Suprapubic skin (tissue), 4 donors: ENCODE results near the gene SSTR3.

ENCODE experiments used
- EP300 ChIP-seq: sonication (generic); formaldehyde crosslinking; IDR thresholded peaks from one replicate; pipeline ENCODE4 v1.6.1; 2017; ENCODE audit warnings: antibody characterized with exemption
- POLR2A ChIP-seq, 2 donors: fragments of 450-650 bp; IDR thresholded peaks; one replicate each; pipeline ENCODE4 v1.6.1; 2017; ENCODE audit warnings: antibody characterized with exemption in 2 of 2, mild to moderate bottlenecking in 2 of 2, moderate library complexity in 2 of 2
- POLR2AphosphoS5 ChIP-seq, 3 donors: sonication (generic); formaldehyde crosslinking; IDR thresholded peaks; one replicate each; pipeline ENCODE4 v1.6.1; 2017; ENCODE audit warnings: antibody characterized with exemption in 3 of 3
- TF ChIP-seq, protein P1 (sequence below), 2 donors: fragments of 200-600 bp in 1 of 2; fragments of 450-650 bp in 1 of 2; sonication (generic) in 1 of 2; IDR thresholded peaks; one replicate each; pipeline ENCODE4 v1.5.1; 2016 to 2019; ENCODE audit warnings: antibody characterized with exemption in 2 of 2, mild to moderate bottlenecking in 1 of 2, moderate library complexity in 1 of 2

DNA sequence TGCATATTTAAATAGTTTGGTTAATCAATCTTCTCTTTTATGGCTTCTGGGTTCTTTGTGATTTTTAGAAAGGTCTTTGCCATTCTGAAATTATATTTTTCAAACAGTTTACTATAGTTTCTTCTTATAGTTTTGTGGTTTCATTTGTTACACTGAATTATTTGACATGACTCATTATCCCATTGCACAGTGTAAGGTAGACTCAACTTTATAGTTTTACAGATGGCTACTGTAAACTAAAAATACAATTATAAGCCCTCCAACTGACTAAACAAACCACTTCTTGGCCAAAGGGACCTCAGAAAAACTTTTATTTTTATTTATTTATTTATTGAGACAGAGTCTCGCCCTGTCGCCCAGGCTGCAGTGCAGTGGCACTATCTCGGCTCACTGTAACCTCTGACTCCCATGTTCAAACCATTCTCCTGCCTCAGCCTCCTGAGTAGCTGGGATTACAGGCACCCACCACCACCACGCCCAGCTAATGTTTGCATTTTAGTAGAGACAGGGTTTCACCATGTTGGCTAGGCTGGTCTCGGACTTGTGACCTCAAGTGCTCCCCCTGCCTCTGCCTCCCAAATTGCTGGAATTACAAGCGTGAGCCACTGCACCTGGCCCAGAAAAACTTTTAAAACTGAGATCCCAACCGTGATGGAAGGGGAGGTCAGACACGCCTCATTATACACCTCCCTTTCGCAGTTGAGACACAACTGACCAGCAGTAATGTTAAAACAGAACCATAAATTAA, 45.9 kb upstream of the SSTR3 start:
- TF ChIP-seq, protein P1, sequence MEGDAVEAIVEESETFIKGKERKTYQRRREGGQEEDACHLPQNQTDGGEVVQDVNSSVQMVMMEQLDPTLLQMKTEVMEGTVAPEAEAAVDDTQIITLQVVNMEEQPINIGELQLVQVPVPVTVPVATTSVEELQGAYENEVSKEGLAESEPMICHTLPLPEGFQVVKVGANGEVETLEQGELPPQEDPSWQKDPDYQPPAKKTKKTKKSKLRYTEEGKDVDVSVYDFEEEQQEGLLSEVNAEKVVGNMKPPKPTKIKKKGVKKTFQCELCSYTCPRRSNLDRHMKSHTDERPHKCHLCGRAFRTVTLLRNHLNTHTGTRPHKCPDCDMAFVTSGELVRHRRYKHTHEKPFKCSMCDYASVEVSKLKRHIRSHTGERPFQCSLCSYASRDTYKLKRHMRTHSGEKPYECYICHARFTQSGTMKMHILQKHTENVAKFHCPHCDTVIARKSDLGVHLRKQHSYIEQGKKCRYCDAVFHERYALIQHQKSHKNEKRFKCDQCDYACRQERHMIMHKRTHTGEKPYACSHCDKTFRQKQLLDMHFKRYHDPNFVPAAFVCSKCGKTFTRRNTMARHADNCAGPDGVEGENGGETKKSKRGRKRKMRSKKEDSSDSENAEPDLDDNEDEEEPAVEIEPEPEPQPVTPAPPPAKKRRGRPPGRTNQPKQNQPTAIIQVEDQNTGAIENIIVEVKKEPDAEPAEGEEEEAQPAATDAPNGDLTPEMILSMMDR (IDR thresholded peaks at IDR 0.05), result no peak
- TF ChIP-seq POLR2A (IDR thresholded peaks at IDR 0.05), result no peak
- no peak for TF ChIP-seq POLR2AphosphoS5 (IDR thresholded peaks at IDR 0.05)
- TF ChIP-seq EP300, result no peak
